K562 (cell line): ENCODE measurements around the gene CD164L2. TPM values are rescaled to one million over a fixed set of nuclear protein-coding genes. Genes with fewer than 3 reads are reported as not detected.

Experiments
- ATF7 ChIP-seq: fragments of 450-650 bp; IDR thresholded peaks from 2 replicates; pipeline ENCODE4 v1.7.1; 2014; ENCODE audit warnings: mild to moderate bottlenecking, moderate library complexity
- CREM ChIP-seq: IDR thresholded peaks from 2 replicates; pipeline ENCODE4 v1.6.1; 2014; ENCODE audit warnings: antibody characterized with exemption, low read depth
- EGR1 ChIP-seq: fragments of 450-650 bp; conservative IDR thresholded peaks from 2 replicates; pipeline ENCODE4 v1.6.1; 2017; ENCODE audit warnings: mild to moderate bottlenecking
- ESRRA ChIP-seq: fragments of 450-650 bp; IDR thresholded peaks from 2 replicates; pipeline ENCODE4 v1.6.1; 2014; ENCODE audit warnings: low read depth, mild to moderate bottlenecking, moderate library complexity, borderline replicate concordance
- GABPB1 ChIP-seq: sonication (generic); formaldehyde crosslinking; IDR thresholded peaks from 2 replicates; pipeline ENCODE4 v1.8.0; 2022; ENCODE audit warnings: mild to moderate bottlenecking, missing genetic modification reagents
- GATAD2A ChIP-seq: fragments of 450-650 bp; IDR thresholded peaks from 2 replicates; pipeline ENCODE4 v1.6.1; 2017
- HBP1 ChIP-seq: fragments of 450-650 bp; formaldehyde crosslinking; IDR thresholded peaks from 2 replicates; pipeline ENCODE4 v1.4.0; 2022; ENCODE audit warnings: missing genetic modification characterization
- MITF ChIP-seq: IDR thresholded peaks from 2 replicates; pipeline ENCODE4 v1.6.1; 2014; ENCODE audit warnings: antibody characterized with exemption
- NFIC ChIP-seq: fragments of 450-650 bp; IDR thresholded peaks from 2 replicates; pipeline ENCODE4 v1.6.1; 2017; ENCODE audit warnings: mild to moderate bottlenecking, inconsistent platforms
- NFXL1 ChIP-seq: fragments of 450-650 bp; formaldehyde crosslinking; IDR thresholded peaks from 2 replicates; pipeline ENCODE4 v1.4.0; 2021; ENCODE audit warnings: mild to moderate bottlenecking
- TFAM ChIP-seq: fragments of 250-450 bp; sonication (Bioruptor Pico); conservative IDR thresholded peaks from 2 replicates; pipeline ENCODE4 v1.5.0; 2021; ENCODE audit warnings: mild to moderate bottlenecking, moderate library complexity
- ZBTB1 ChIP-seq: sonication (generic); formaldehyde crosslinking; IDR thresholded peaks from 2 replicates; pipeline ENCODE4 v1.8.1; 2023; ENCODE audit warnings: missing genetic modification reagents, low read depth, mild to moderate bottlenecking, borderline replicate concordance
- ZBTB12 ChIP-seq: fragments of 250-450 bp; sonication (Bioruptor Pico); IDR thresholded peaks from 2 replicates; pipeline ENCODE4 v1.4.0; 2020
- polyA plus RNA-seq, 8 experiments: library from polyadenylated mRNA; depleted of rRNA in 4 of 8; stranded (reverse) in 5 of 8; unstranded in 3 of 8; fragments of >200 nt; fragmentation: Nextera tagmentation in 2 of 8; fragmentation: Illumina TruSeq in 1 of 8; extraction: Ambion mirVana in 2 of 8; extraction: Trizol in 1 of 8; gene quantifications; 2 replicates each; pipeline versions ENCODE4 v1.2.1 to v1.2.3, GENCODE V29; 2011 to 2014; ENCODE audit warnings: inconsistent platforms in 1 of 8, missing spikeins in 1 of 8
- total RNA-seq, 7 experiments: library from RNA; depleted of rRNA in 6 of 7; stranded (reverse); fragments of >200 nt in 6 of 7; fragmentation: Illumina TruSeq in 2 of 7; extraction: Trizol in 2 of 7; gene quantifications; 2 replicates each; pipeline versions ENCODE4 v1.2.1 to v1.2.3, GENCODE V29; 2011 to 2021; ENCODE audit warnings: low replicate concordance in 1 of 7
- TF ChIP-seq, protein P1 (sequence below), 2 experiments: fragments of 450-650 bp in 1 of 2; sonication (generic) in 1 of 2; formaldehyde crosslinking in 1 of 2; IDR thresholded peaks; 2 replicates each; pipeline versions ENCODE4 v1.7.1 to v1.9.0; 2016 to 2022; ENCODE audit warnings: inconsistent platforms in 1 of 2, mild to moderate bottlenecking in 1 of 2, missing genetic modification reagents in 1 of 2

Gene CD164L2
- total and polyA plus RNA-seq, 9 of the 15 experiments (the other 6 are each of a cell fraction or from before 2014, with no cell fraction given), result 0.08 to 0.92 (median 0.38) TPM; not detected in 1

DNA sequence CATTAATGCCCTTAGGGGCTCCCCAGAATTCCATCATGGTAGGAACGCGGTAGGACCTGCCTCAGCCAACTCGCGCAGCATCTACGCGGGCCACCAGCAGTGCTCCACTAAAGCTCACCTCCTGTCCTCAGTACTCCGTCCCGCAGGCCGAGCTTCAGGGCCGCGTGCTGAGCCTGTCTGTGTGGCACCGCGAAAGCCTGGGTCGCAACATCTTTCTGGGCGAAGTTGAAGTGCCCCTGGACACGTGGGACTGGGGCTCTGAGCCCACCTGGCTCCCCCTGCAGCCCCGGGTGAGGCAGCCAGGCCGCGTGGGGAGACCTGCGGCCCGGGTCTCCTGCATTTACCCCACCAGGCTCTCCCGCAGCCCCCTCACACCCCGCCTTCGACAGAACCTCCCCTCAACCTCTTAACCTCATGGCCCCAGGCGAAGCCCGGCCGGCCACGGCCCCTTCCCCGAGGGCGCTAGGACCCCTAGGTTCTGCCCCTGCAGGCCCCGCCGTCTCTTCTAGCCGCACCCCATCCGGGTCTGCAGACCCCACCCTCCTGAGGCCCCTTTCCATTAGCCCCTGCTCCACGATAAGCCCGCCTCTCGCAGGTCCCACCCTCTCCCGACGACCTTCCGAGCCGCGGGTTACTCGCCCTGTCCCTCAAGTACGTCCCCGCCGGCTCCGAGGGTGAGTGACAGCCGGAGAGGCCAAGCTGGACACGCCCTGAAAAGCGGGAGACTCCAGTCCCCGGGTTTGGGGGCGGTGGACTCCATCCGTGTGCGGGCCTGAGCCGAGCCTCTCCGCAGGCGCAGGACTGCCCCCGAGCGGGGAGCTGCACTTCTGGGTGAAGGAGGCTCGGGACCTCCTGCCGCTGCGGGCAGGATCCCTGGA, 32.2 kb downstream of the CD164L2 start (continued):
- TF ChIP-seq MITF (no peak), GABPB1 (CRISPR knock-in tag) (no peak), GATAD2A (peak; percentile 79; the same call in 1 of the 2 replicates), ZBTB1 (CRISPR knock-in tag) (no peak), NFXL1 (CRISPR knock-in tag) (no peak), ATF7 (peak; percentile 63; the same call in 1 of the 2 replicates), NFIC (no peak), ESRRA (0 out of 2 replicates have a peak, but pooled peaks have one; percentile 27), ZBTB12 (CRISPR knock-in tag) (no peak), CREM (0 out of 2 replicates have a peak, but pooled peaks have one; percentile 14), HBP1 (CRISPR knock-in tag) (no peak), EGR1 (peak; percentile 51), TFAM (CRISPR knock-in tag) (no peak)
- TF ChIP-seq, protein P1, sequence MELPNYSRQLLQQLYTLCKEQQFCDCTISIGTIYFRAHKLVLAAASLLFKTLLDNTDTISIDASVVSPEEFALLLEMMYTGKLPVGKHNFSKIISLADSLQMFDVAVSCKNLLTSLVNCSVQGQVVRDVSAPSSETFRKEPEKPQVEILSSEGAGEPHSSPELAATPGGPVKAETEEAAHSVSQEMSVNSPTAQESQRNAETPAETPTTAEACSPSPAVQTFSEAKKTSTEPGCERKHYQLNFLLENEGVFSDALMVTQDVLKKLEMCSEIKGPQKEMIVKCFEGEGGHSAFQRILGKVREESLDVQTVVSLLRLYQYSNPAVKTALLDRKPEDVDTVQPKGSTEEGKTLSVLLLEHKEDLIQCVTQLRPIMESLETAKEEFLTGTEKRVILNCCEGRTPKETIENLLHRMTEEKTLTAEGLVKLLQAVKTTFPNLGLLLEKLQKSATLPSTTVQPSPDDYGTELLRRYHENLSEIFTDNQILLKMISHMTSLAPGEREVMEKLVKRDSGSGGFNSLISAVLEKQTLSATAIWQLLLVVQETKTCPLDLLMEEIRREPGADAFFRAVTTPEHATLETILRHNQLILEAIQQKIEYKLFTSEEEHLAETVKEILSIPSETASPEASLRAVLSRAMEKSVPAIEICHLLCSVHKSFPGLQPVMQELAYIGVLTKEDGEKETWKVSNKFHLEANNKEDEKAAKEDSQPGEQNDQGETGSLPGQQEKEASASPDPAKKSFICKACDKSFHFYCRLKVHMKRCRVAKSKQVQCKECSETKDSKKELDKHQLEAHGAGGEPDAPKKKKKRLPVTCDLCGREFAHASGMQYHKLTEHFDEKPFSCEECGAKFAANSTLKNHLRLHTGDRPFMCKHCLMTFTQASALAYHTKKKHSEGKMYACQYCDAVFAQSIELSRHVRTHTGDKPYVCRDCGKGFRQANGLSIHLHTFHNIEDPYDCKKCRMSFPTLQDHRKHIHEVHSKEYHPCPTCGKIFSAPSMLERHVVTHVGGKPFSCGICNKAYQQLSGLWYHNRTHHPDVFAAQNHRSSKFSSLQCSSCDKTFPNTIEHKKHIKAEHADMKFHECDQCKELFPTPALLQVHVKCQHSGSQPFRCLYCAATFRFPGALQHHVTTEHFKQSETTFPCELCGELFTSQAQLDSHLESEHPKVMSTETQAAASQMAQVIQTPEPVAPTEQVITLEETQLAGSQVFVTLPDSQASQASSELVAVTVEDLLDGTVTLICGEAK (IDR thresholded peaks at IDR 0.05), result no peak
- TF ChIP-seq, protein P1 (CRISPR knock-in tag; IDR thresholded peaks at IDR 0.05), result no peak
